ENCODE results near the gene CHKA.

CHKA gene

DNA sequence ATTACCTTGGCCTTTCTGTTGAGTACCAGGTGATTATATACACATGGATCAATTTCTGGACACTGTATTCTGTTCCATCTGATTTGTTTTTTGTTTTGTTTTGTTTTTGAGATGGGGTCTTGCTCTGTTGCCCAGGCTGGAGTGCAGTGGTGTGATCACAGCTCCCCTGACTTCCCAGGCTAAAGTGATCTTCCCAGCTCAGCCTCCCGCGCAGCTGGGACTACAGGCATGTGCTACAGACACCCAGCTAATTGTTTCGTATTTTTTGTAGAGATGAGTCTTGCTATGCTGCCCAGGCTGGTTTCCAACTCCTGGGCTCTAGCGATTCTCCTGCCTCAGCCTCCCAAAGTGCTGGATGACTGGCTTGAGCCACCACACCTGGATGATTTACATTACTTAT is 63.4 kb downstream of the CHKA start:
- Histone ChIP-seq H3K79me2 (ENCODE audit: insufficient read depth, low read length) (no peaks in the 10 kb centered on the region), H3F3A (ENCODE audit: low read depth) (no peaks in the 10 kb centered on the region), H3K9me3 (ENCODE audit: insufficient read depth, low read depth, low read length) (no peaks in the 10 kb centered on the region), H3K4me3 (ENCODE audit: low read length, poor library complexity, severe bottlenecking) (no peak overlapping the region), H3K4me2 (ENCODE audit: low read depth, low read length, poor library complexity, severe bottlenecking) (no peak overlapping the region), H3K9me2 (replicated peaks; ENCODE audit: low read depth, low read length) (no peaks in the 10 kb centered on the region), H4K20me1 (ENCODE audit: insufficient read depth, low read length, poor library complexity, severe bottlenecking) (no peaks in the 10 kb centered on the region), H3K9ac (ENCODE audit: low read depth, low read length, poor library complexity, severe bottlenecking) (no peak overlapping the region), H2AFZ (ENCODE audit: low read length) (no peak overlapping the region), H3K4me1 (ENCODE audit: insufficient read depth, low read length, poor library complexity, severe bottlenecking) (no peaks in the 10 kb centered on the region), H3K36me3 (ENCODE audit: insufficient read depth, low read length) (peaks cover 34% of the 10 kb centered on the region; the same call in 1 of the 2 replicates), H3K27me3 (ENCODE audit: insufficient read depth, low read length, poor library complexity, severe bottlenecking) (no peaks in the 10 kb centered on the region)
- TF ChIP-seq EZH2phosphoT487 (IDR thresholded peaks at IDR 0.05; ENCODE audit: borderline replicate concordance) = no peak
- TF ChIP-seq, protein P1, sequence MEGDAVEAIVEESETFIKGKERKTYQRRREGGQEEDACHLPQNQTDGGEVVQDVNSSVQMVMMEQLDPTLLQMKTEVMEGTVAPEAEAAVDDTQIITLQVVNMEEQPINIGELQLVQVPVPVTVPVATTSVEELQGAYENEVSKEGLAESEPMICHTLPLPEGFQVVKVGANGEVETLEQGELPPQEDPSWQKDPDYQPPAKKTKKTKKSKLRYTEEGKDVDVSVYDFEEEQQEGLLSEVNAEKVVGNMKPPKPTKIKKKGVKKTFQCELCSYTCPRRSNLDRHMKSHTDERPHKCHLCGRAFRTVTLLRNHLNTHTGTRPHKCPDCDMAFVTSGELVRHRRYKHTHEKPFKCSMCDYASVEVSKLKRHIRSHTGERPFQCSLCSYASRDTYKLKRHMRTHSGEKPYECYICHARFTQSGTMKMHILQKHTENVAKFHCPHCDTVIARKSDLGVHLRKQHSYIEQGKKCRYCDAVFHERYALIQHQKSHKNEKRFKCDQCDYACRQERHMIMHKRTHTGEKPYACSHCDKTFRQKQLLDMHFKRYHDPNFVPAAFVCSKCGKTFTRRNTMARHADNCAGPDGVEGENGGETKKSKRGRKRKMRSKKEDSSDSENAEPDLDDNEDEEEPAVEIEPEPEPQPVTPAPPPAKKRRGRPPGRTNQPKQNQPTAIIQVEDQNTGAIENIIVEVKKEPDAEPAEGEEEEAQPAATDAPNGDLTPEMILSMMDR (conservative IDR thresholded peaks at IDR 0.05; ENCODE audit: low read length) = no peak

DNA sequence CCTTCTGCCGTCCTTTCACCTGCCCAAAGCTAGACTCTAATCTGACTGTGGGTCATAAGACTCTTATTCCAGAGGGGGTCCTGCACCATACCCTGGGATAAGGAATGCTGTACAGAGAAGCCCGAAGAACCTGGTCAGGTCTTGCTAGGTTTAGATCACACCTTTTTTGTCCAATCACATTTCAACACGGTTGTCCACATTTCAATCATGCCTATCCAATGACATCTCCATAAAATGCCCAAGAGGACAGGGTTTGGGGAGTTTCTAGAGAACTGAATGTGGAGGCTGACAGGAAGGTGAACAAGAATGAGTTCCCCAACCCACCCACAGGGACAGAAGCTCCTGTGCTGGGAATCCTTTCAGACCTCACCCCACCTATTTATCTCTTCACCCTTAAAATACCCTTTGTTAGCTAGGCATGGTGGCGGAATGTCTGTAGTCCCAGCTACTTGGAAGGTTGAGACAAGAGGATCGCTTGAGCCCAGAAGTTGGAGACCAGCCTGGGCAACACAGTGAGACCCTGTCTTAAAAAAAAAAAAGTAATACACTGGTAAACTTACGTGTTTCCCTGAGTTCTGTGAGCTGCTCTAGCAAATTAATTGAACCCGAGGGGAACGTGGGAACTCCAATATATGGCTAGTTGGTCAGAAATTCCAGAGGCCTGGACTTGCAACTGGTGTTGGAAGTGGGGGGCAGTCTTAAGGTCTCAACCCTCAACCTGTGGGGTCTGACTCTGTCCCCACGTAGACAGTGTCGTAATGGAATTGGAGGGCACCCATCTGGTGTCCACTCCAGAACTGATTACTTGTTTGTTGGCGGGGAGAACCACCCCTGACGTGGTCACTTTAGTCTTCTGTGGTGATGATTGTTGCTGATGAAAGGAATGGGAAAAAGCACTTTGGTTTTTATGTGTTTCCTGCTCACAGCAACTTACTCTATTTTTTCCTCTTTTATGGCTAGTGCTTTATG is 64.6 kb downstream of the CHKA start:
- Histone ChIP-seq H3K9me3 (ENCODE audit: insufficient read depth, low read depth, low read length) (no peaks in the 10 kb centered on the region), H3K9ac (ENCODE audit: low read depth, low read length, poor library complexity, severe bottlenecking) (no peak overlapping the region), H3K4me2 (ENCODE audit: low read depth, low read length, poor library complexity, severe bottlenecking) (no peak overlapping the region), H3K4me1 (ENCODE audit: insufficient read depth, low read length, poor library complexity, severe bottlenecking) (no peaks in the 10 kb centered on the region), H3K27me3 (ENCODE audit: insufficient read depth, low read length, poor library complexity, severe bottlenecking) (no peaks in the 10 kb centered on the region), H3K9me2 (replicated peaks; ENCODE audit: low read depth, low read length) (no peaks in the 10 kb centered on the region), H3F3A (ENCODE audit: low read depth) (no peaks in the 10 kb centered on the region), H3K36me3 (ENCODE audit: insufficient read depth, low read length) (peaks cover 22% of the 10 kb centered on the region; the same call in 1 of the 2 replicates), H4K20me1 (ENCODE audit: insufficient read depth, low read length, poor library complexity, severe bottlenecking) (no peaks in the 10 kb centered on the region), H3K4me3 (ENCODE audit: low read length, poor library complexity, severe bottlenecking) (no peak overlapping the region), H2AFZ (ENCODE audit: low read length) (no peak overlapping the region), H3K79me2 (ENCODE audit: insufficient read depth, low read length) (no peaks in the 10 kb centered on the region)
- TF ChIP-seq EZH2phosphoT487 (IDR thresholded peaks at IDR 0.05; ENCODE audit: borderline replicate concordance) = no peak
- TF ChIP-seq, protein P1 (conservative IDR thresholded peaks at IDR 0.05; ENCODE audit: low read length) = no peak

DNA sequence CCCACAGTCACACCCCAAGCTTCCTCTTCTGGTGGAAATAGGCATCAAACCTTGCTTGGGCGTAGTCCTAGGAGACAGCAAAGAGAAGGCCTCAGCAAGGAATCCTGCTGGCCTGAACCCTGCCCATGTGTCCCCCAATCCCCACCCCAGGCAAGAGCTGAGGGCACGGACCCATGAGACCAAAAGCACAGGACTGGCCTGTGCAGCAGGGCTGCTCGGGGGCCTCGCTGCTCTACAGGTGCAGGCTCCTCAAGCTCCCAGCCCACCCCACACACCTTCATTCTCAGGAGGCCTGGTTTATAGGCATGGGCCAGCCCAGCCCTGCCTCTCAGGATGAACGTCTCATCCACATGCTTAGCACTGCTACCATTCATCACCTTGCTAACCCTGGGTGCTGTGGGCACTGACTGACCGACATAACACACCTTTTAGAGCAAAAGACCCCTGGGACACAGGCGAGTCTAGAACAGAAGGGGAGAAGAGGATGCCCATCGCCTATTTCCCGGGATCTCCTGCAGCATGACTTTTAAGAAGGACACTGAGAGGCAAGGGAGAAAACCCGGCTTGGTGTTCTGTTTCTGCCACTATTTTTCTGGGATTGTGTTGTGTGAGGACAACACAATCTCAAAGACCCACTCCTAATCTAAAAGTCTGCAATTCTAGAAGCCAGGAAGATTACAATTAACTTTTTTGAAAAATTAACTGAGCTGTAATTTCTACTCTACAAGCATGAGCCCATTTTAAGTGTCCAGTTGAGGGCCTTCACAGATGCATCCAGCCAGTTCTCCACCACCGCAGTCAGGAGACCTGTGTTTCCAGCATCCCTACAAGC is 67.0 kb downstream of the CHKA start:
- Histone ChIP-seq H3K79me2 (ENCODE audit: insufficient read depth, low read length) (no peaks in the 10 kb centered on the region), H4K20me1 (ENCODE audit: insufficient read depth, low read length, poor library complexity, severe bottlenecking) (no peaks in the 10 kb centered on the region), H2AFZ (ENCODE audit: low read length) (no peak overlapping the region), H3K4me2 (ENCODE audit: low read depth, low read length, poor library complexity, severe bottlenecking) (no peak overlapping the region), H3K4me3 (ENCODE audit: low read length, poor library complexity, severe bottlenecking) (no peak overlapping the region), H3K36me3 (ENCODE audit: insufficient read depth, low read length) (peaks cover 11% of the 10 kb centered on the region; the same call in 1 of the 2 replicates), H3K4me1 (ENCODE audit: insufficient read depth, low read length, poor library complexity, severe bottlenecking) (no peaks in the 10 kb centered on the region), H3F3A (ENCODE audit: low read depth) (no peaks in the 10 kb centered on the region), H3K27me3 (ENCODE audit: insufficient read depth, low read length, poor library complexity, severe bottlenecking) (no peaks in the 10 kb centered on the region), H3K9me2 (replicated peaks; ENCODE audit: low read depth, low read length) (no peaks in the 10 kb centered on the region), H3K9me3 (ENCODE audit: insufficient read depth, low read depth, low read length) (no peaks in the 10 kb centered on the region), H3K9ac (ENCODE audit: low read depth, low read length, poor library complexity, severe bottlenecking) (no peak overlapping the region)
- TF ChIP-seq, protein P1 (conservative IDR thresholded peaks at IDR 0.05; ENCODE audit: low read length) = no peak
- TF ChIP-seq EZH2phosphoT487 (IDR thresholded peaks at IDR 0.05; ENCODE audit: borderline replicate concordance) = no peak
